HCT116 (cell line): ENCODE results near the gene IFRD1.

Source experiments
- ATF3 ChIP-seq: IDR thresholded peaks from 2 replicates; pipeline ENCODE4 v1.6.1; 2012
- CBX3 ChIP-seq: IDR thresholded peaks from 2 replicates; pipeline ENCODE4 v1.6.1; 2012; ENCODE audit warnings: low read depth
- CEBPB ChIP-seq: IDR thresholded peaks from 2 replicates; pipeline ENCODE4 v1.6.1; 2012; ENCODE audit warnings: low read depth
- EGR1 ChIP-seq: IDR thresholded peaks from 2 replicates; pipeline ENCODE4 v1.6.1; 2012; ENCODE audit warnings: low read depth
- EZH2 ChIP-seq: fragments of 200-600 bp; sonication (generic); IDR thresholded peaks from 2 replicates; pipeline ENCODE4 v1.6.1; 2017; ENCODE audit warnings: antibody characterized with exemption, mixed run types
- JUND ChIP-seq: IDR thresholded peaks from 2 replicates; pipeline ENCODE4 v1.6.1; 2012
- MAX ChIP-seq: IDR thresholded peaks from 2 replicates; pipeline ENCODE4 v1.6.1; 2012
- POLR2A ChIP-seq: IDR thresholded peaks from 2 replicates; pipeline ENCODE4 v1.7.0; 2011; ENCODE audit warnings: borderline replicate concordance; ENCODE audit not compliant: insufficient read depth, insufficient read length; ENCODE audit errors: extremely low read depth
- POLR2AphosphoS5 ChIP-seq: IDR thresholded peaks from 2 replicates; pipeline ENCODE4 v1.6.1; 2011; ENCODE audit warnings: mild to moderate bottlenecking, low read depth, low read length, moderate library complexity
- SIN3A ChIP-seq: IDR thresholded peaks from 2 replicates; pipeline ENCODE4 v1.6.1; 2012; ENCODE audit warnings: low read depth
- SP1 ChIP-seq: IDR thresholded peaks from 2 replicates; pipeline ENCODE4 v1.6.1; 2012; ENCODE audit warnings: low read depth
- ZNF274 ChIP-seq: fragments of 200-500 bp; sonication (Bioruptor generic); IDR thresholded peaks from 2 replicates; pipeline ENCODE4 v1.6.1; 2014; ENCODE audit warnings: mild to moderate bottlenecking, low read depth, low read length, inconsistent platforms
- TF ChIP-seq, protein P1 (sequence below), 3 experiments: fragments of 200-600 bp in 1 of 3; sonication (generic) in 1 of 3; IDR thresholded peaks in 2 of 3; conservative IDR thresholded peaks in 1 of 3; 2 replicates each; pipeline ENCODE4 v1.5.1; 2012 to 2017; ENCODE audit warnings: low read depth in 2 of 3, low read length in 2 of 3, antibody characterized with exemption in 1 of 3, borderline replicate concordance in 1 of 3, control low read depth in 1 of 3, mild to moderate bottlenecking in 1 of 3, mixed read lengths in 1 of 3, mixed run types in 1 of 3, moderate library complexity in 1 of 3; ENCODE audit not compliant: insufficient read depth in 1 of 3
- TF ChIP-seq, protein P2 (sequence below): IDR thresholded peaks from 2 replicates; pipeline ENCODE4 v1.6.1; 2012; ENCODE audit warnings: low read depth

DNA sequence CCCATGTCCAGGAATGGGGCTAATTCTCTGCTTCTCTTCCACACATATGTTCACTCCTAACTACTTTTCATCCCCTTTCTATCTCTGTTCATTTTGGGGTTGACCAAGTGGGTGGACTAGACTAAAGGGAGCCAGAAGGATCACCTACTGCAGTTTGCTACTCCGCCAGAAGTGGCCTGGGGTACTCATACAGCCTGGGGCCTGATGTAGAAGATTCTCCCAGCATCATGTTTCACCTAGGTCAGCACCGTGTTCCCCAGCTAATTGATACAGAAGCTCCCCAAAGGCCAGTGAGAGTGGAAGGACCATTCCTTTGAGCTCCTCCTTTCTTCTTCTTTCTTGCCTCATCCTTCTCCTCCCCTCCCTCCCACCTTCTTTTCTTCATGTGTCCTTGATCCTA, 19.6 kb upstream of the IFRD1 start:
- no peak for TF ChIP-seq POLR2AphosphoS5
- no peak for TF ChIP-seq POLR2A
- TF ChIP-seq, protein P1, sequence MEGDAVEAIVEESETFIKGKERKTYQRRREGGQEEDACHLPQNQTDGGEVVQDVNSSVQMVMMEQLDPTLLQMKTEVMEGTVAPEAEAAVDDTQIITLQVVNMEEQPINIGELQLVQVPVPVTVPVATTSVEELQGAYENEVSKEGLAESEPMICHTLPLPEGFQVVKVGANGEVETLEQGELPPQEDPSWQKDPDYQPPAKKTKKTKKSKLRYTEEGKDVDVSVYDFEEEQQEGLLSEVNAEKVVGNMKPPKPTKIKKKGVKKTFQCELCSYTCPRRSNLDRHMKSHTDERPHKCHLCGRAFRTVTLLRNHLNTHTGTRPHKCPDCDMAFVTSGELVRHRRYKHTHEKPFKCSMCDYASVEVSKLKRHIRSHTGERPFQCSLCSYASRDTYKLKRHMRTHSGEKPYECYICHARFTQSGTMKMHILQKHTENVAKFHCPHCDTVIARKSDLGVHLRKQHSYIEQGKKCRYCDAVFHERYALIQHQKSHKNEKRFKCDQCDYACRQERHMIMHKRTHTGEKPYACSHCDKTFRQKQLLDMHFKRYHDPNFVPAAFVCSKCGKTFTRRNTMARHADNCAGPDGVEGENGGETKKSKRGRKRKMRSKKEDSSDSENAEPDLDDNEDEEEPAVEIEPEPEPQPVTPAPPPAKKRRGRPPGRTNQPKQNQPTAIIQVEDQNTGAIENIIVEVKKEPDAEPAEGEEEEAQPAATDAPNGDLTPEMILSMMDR (IDR thresholded peaks at IDR 0.05 in 2 of 3, conservative IDR thresholded peaks at IDR 0.05 in 1 of 3; ENCODE audit: borderline replicate concordance in 1 of 3, insufficient read depth in 1 of 3, low read depth in 2 of 3, low read length in 2 of 3): no peak
- no peak for TF ChIP-seq MAX
- TF ChIP-seq ATF3: no peak
- TF ChIP-seq EGR1: no peak
- no peak for TF ChIP-seq CBX3
- no peak for TF ChIP-seq SP1
- TF ChIP-seq, protein P2, sequence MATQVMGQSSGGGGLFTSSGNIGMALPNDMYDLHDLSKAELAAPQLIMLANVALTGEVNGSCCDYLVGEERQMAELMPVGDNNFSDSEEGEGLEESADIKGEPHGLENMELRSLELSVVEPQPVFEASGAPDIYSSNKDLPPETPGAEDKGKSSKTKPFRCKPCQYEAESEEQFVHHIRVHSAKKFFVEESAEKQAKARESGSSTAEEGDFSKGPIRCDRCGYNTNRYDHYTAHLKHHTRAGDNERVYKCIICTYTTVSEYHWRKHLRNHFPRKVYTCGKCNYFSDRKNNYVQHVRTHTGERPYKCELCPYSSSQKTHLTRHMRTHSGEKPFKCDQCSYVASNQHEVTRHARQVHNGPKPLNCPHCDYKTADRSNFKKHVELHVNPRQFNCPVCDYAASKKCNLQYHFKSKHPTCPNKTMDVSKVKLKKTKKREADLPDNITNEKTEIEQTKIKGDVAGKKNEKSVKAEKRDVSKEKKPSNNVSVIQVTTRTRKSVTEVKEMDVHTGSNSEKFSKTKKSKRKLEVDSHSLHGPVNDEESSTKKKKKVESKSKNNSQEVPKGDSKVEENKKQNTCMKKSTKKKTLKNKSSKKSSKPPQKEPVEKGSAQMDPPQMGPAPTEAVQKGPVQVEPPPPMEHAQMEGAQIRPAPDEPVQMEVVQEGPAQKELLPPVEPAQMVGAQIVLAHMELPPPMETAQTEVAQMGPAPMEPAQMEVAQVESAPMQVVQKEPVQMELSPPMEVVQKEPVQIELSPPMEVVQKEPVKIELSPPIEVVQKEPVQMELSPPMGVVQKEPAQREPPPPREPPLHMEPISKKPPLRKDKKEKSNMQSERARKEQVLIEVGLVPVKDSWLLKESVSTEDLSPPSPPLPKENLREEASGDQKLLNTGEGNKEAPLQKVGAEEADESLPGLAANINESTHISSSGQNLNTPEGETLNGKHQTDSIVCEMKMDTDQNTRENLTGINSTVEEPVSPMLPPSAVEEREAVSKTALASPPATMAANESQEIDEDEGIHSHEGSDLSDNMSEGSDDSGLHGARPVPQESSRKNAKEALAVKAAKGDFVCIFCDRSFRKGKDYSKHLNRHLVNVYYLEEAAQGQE: no peak
- no peak for TF ChIP-seq ZNF274
- TF ChIP-seq SIN3A: no peak
- no peak for TF ChIP-seq JUND
- TF ChIP-seq CEBPB: no peak
- no peak for TF ChIP-seq EZH2
